Left ventricle myocardium superior (tissue), 1 donor: ENCODE data around the gene PCDHGA6. TPM values are rescaled to one million over a fixed set of nuclear protein-coding genes. Genes with fewer than 3 reads are reported as not detected.
"Not testable (repeated sequence)": the region's sequence is repeated elsewhere in the genome, so short reads cannot be mapped to it uniquely, and the experiment has no call there.

Experiments used
- ATAC-seq: fragments of 200-7000 bp; cut with Tn5 transposase; one replicate; pipeline ENCODE4 v1.9.1; 2020; ENCODE audit warnings: mild to moderate bottlenecking, moderate library complexity
- DNase-seq: peaks from one replicate; pipeline ENCODE4 v3.0.0-alpha.2; 2020
- intact Hi-C: fragments of 100-400 bp; cut with micrococcal nuclease; formaldehyde crosslinking; loops from one replicate; pipeline ENCODE4 v1.11.0; 2022
- total RNA-seq: library from RNA; stranded (reverse); fragmentation: NEBNext Ultra II Directional; extraction: Animal tissue kit (Norgen Biotek cat#: 25700); gene quantifications from one replicate; pipeline ENCODE4 v1.2.1, GENCODE V29; 2021
- donor health status: DM: no; HTN: yes; CAD: no; lungs with severe emphysema.

Gene PCDHGA6
- total RNA-seq, 1 donor from 2014 or later = 5.7 TPM

DNA sequence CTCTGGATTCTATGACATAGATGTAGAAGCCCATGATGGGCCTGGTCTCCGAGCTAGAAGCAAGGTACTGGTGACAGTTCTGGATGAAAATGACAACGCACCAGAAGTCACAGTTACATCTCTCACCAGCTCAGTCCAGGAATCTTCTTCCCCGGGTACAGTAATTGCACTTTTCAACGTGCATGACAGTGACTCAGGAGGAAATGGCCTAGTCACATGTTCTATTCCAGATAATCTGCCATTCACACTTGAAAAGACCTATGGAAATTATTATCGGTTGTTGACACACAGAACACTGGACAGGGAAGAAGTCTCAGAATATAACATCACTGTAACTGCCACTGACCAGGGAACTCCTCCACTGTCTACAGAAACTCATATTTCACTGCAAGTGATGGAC is 17.6 kb upstream of the PCDHGA6 start:
- DNase-seq (no peak), ATAC-seq (no peak)
- intact Hi-C loops = no loop called here

DNA sequence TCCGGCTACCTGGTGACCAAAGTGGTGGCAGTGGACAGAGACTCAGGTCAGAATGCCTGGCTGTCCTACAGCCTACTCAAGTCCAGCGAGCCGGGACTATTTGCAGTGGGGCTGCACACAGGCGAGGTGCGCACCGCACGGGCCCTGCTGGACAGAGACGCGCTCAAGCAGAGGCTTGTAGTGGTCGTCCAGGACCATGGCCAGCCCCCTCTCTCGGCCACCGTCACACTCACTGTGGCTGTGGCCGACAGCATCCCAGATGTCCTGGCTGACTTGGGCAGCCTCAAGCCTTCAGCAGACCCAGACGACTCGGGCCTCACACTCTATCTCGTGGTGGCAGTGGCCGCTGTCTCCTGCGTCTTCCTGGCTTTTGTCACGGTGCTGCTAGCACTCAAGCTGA is 16.7 kb upstream of the PCDHGA6 start:
- no peak for DNase-seq
- intact Hi-C loops = no loop called here
- ATAC-seq = peak; percentile 24

DNA sequence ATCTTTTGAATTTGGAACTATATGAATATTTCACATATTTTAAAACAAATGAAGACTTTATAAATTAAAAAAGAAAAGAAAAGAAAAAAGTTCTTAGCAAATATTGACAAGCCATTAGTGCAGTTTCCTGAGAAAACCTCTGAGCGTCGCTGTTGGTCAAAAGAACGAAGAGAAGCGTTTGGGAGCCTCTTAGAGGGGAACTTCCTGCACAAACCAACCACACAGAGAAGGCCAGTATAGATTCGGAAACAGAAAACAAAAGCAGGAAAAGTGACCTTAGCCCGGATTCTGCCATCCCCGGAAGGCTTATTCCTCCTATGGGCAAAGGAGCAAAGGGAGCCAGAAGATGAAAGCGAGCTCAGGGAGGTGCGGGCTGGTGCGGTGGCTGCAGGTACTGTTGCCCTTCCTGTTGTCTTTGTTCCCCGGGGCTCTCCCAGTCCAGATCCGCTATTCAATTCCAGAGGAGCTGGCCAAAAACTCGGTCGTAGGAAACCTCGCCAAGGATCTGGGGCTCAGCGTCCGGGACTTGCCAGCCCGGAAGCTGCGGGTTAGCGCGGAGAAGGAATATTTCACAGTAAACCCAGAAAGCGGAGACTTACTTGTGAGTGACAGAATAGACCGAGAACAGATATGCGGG is 13.8 kb upstream of the PCDHGA6 start, which contains the start of gene PCDHGB2:
Gene PCDHGB2, plus strand, starts transcription at position 205 of the 637 bp plus-strand sequence. Its CDS starts 142 bp downstream, at position 347.
- peak; percentile 45 for ATAC-seq
- intact Hi-C loops = no loop called here

DNA sequence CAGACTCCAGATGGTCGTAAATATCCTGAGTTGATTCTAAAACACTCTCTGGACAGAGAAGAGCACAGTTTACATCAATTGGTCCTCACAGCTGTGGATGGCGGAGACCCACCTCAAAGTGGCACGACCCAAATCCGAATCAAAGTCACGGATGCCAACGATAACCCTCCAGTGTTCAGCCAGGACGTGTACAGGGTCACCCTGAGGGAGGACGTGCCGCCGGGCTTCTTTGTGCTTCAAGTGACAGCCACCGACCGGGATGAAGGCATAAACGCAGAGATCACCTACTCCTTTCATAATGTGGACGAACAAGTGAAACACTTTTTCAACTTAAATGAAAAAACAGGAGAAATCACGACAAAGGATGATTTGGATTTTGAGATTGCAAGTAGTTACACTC is 13.0 kb upstream of the PCDHGA6 start:
- intact Hi-C loops = no loop called here
- DNase-seq = no peak
- no peak for ATAC-seq

More for the DNA sequence above, 13.8 kb upstream of the PCDHGA6 start, which contains the start of gene PCDHGB2:
- no peak for DNase-seq

DNA sequence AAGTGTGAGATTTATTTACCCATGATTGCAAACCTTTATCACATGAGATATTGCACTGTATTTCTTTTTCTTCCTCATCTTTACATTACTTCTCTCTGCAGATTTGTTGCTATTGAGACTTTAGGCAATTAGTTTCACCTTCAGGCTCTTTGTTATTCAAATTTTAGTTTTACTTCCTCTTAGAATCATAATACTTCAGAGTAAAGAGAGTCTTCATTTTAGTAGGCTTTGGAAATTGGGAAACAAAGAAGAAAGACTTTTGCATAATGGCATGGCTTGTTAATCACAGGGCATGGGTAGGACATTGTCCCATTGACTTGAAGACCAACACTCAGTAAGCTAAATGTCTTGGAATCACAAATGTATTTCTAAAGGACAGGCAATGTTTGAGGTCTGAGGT is 11.0 kb upstream of the PCDHGA6 start:
- DNase-seq (no peak), ATAC-seq (no peak)
- intact Hi-C loops = no loop called here

DNA sequence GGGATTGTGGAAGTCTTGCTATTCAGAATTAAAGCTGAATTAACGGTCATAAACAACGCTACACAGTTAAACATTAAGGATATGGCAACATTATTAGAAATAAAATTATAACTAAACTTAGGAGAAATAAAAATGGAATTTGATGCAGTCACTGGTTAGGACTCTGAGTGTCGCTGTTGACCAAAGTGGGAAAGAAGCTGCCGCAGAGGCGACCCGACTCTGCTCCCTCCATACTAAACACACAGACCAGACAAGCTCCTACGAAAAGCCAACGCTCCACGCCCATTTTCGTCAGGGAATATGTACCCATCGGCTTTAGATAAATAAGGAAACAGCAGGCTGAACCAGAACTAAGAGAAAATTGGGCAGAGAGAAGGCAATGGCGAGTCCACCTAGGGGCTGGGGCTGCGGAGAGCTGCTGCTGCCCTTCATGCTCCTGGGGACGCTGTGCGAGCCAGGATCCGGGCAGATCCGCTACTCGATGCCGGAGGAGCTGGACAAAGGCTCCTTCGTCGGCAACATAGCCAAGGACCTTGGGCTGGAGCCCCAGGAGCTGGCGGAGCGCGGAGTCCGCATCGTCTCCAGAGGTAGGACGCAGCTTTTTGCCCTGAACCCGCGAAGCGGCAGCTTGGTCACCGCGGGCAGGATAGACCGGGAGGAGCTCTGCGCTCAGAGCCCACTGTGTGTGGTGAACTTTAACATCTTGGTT is 9.6 kb upstream of the PCDHGA6 start, which contains the start of gene PCDHGA5:
Gene PCDHGA5, plus strand, starts transcription at position 211 of the 709 bp plus-strand sequence. Its CDS starts 169 bp downstream, at position 380.
- peak; percentile 78 for ATAC-seq
- peak; percentile 35 for DNase-seq
- intact Hi-C loops = no loop called here

DNA sequence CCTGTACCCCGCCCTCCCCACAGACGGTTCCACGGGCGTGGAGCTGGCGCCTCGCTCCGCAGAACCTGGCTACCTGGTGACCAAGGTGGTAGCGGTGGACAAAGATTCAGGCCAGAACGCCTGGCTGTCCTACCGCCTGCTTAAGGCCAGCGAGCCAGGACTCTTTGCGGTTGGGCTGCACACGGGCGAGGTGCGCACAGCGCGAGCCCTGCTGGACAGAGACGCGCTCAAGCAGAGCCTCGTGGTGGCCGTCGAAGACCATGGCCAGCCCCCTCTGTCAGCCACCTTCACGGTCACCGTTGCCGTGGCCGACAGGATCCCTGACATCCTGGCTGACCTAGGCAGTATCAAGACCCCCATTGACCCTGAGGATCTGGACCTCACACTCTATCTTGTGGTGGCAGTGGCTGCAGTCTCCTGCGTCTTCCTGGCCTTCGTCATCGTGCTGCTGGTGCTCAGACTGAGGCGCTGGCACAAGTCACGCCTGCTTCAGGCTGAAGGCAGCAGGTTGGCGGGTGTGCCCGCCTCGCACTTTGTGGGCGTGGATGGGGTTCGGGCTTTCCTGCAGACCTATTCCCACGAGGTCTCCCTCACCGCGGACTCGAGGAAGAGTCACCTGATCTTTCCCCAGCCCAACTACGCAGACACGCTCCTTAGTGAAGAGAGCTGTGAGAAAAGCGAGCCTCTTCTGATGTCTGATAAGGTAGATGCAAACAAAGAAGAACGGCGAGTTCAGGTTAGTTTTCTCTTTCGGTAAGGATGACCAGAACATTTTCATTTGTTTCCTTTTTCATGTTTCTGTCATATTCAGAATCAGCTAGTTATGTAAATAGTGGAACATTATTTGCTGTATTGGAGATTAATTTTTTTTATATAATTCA is 7.4 kb upstream of the PCDHGA6 start:
- DNase-seq = no peak
- no peak for ATAC-seq
- intact Hi-C loops = no loop called here

DNA sequence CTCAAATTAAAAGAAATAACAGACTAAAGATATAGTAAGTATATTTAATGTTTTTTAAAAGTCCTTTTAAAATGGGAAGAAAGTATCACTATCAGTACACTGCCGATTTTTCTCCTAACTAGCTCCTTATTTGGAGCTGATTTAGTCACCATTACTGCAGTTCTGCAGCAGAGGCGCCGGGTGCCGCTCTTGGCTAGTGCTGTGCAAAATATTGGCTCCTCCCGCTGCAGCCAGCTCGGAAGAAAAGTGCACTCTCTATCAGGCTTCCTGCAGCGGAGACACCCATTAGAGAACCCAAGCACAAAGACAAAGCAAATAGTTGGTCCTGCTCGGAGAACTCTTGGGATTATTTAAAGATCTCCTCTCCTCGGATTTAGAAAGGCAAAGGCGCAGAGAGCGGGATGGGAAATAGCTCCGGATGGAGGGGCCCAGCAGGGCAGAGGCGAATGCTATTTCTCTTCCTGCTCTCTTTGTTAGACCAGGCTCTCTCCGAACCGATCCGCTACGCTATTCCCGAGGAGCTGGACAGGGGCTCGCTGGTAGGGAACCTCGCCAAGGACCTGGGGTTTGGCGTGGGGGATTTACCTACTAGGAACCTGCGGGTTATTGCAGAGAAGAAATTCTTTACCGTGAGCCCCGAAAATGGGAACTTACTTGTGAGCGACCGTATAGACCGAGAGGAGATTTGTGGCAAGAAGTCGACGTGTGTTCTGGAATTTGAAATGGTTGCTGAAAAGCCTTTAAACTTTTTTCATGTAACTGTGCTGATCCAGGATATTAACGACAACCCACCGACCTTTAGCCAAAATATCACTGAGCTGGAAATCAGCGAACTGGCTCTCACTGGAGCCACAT is 3.5 kb upstream of the PCDHGA6 start, which contains the start of gene PCDHGB3:
Gene PCDHGB3, plus strand, starts transcription at position 249 of the 855 bp plus-strand sequence. Its CDS starts 153 bp downstream, at position 402.
- ATAC-seq (peak; percentile 92), DNase-seq (peak; percentile 76)
- intact Hi-C loops = no loop called here

DNA sequence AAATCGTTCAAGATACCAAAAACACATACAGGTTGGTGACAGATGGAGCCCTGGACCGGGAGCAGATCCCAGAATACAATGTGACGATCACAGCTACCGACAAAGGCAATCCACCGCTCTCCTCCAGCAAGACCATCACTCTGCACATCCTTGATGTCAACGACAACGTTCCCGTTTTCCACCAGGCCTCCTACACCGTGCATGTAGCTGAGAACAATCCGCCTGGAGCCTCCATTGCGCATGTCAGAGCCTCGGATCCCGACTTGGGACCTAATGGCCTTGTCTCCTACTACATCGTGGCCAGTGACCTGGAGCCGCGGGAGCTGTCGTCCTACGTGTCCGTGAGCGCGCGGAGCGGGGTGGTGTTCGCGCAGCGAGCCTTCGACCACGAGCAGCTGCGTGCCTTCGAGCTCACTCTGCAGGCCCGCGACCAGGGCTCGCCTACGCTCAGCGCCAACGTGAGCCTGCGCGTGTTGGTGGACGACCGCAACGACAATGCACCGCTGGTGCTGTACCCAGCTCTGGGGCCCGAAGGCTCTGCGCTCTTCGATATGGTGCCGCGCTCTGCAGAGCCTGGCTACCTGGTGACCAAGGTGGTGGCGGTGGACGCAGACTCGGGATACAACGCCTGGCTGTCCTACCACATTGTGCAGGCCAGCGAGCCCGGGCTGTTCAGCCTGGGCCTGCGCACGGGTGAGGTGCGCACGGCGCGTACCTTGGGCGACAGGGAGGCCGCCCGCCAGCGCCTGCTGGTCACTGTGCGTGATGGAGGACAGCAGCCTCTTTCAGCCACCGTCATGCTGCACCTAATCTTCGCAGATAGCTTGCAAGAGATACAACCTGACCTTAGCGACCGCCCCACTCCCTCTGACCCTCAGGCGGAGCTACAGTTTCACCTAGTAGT is 1.9 kb upstream of the PCDHGA6 start:
- intact Hi-C loops = no loop called here

DNA sequence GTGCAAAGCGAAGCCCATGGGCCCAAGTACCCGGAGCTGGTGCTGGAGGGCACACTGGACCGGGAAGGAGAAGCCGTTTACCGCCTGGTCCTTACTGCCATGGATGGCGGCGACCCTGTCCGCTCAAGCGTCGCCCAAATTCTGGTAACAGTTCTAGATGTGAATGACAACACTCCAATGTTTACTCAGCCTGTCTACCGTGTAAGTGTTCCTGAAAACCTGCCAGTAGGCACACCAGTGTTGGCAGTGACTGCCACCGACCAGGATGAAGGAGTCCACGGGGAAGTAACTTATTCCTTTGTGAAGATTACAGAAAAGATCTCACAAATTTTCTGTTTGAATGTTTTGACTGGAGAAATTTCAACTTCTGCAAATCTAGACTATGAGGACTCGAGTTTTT is 936 bp downstream of the PCDHGA6 start:
- ATAC-seq (peak; percentile 62), DNase-seq (peak; percentile 35)
- intact Hi-C loops = no loop called here

More for the DNA sequence above, 1.9 kb upstream of the PCDHGA6 start:
- no peak for DNase-seq
- ATAC-seq = peak; percentile 51

DNA sequence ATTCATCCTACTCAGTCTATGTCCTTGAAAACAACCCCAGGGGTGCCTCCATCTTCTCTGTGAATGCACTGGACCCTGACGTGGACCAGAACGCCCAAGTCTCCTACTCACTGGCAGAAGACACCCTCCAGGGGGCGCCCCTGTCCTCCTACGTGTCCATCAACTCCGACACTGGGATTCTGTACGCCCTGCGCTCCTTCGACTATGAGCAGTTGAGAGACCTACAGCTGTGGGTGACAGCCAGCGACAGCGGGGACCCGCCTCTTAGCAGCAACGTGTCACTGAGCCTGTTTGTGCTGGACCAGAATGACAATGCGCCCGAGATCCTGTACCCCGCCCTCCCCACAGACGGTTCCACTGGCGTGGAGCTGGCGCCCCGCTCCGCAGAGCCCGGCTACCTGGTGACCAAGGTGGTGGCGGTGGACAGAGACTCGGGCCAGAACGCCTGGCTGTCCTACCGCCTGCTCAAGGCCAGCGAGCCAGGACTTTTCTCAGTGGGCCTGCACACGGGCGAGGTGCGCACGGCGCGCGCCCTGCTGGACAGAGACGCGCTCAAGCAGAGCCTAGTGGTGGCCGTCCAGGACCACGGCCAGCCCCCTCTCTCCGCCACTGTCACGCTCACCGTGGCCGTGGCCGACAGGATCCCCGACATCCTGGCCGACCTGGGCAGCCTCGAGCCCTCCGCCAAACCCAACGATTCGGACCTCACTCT is 1.9 kb downstream of the PCDHGA6 start:
- intact Hi-C loops, DNase-seq, ATAC-seq: not testable (repeated sequence)

DNA sequence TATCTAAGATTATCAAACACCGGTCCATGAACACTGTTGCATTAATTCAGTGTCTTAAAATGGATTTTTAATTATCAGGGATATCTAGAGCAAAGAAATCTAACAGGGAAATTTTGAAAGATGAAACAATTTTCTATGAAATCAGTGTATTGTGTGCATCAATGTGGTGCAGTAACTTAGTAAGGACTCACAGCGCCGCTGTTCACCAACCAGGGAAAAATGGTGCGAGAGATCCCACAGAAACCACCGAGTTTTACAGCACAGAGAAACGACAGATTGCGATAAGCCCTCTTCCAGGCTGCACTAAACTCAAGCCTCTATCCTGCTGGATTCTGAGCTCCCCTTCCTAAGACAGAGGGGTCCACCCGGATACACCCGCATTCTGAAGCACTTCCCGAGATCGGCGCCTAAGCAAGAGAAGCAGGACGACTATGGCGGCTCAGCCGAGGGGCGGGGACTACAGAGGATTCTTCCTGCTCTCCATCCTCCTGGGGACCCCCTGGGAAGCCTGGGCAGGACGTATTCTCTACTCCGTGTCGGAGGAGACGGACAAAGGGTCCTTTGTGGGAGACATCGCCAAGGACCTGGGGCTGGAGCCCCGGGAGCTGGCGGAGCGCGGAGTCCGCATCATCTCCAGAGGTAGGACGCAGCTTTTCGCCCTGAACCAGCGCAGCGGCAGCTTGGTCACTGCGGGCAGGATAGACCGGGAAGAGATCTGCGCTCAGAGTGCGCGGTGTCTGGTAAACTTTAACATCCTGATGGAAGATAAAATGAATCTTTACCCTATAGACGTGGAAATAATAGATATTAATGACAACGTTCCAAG is 9.0 kb downstream of the PCDHGA6 start, which contains the start of gene PCDHGA7:
Gene PCDHGA7, plus strand, starts transcription at position 274 of the 826 bp plus-strand sequence. Its CDS starts 158 bp downstream, at position 432.
- peak; percentile 39 for ATAC-seq
- intact Hi-C loops = no loop called here

DNA sequence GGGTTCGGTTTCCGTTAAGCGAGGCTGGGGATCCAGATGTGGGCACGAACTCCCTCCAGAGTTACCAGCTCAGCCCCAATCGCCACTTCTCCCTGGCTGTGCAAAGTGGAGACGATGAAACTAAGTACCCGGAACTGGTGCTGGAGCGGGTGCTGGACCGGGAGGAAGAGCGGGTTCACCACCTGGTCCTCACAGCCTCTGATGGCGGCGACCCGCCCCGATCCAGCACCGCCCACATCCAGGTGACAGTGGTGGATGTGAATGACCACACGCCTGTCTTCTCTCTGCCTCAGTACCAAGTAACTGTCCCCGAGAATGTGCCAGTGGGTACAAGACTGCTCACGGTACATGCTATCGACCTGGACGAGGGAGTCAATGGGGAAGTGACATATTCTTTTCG is 9.7 kb downstream of the PCDHGA6 start:
- ATAC-seq (no peak), DNase-seq (no peak)
- intact Hi-C loops = no loop called here

More for the DNA sequence above, 9.0 kb downstream of the PCDHGA6 start, which contains the start of gene PCDHGA7:
- no peak for DNase-seq

DNA sequence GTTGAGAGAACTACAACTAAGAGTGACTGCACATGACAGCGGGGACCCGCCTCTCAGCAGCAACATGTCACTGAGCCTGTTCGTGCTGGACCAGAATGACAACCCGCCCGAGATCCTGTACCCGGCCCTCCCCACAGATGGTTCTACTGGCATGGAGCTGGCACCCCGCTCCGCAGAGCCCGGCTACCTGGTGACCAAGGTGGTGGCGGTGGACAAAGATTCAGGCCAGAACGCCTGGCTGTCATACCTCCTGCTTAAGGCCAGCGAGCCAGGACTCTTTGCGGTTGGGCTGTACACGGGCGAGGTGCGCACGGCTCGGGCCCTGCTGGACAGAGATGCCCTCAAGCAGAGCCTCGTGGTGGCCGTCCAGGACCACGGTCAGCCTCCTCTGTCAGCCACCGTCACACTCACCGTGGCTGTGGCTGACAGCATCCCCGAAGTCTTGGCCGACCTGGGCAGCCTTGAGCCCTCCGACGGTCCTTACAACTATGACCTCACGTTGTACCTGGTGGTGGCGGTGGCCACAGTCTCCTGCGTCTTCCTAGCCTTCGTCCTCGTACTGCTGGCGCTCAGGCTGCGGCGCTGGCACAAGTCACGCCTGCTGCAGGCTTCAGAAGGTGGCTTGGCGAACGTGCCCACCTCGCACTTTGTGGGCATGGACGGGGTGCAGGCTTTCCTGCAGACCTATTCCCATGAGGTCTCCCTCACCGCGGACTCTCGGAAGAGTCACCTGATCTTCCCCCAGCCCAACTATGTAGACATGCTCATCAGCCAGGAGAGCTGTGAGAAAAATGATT is 11.0 kb downstream of the PCDHGA6 start:
- DNase-seq = no peak
- intact Hi-C loops = no loop called here
- no peak for ATAC-seq
